C4-2B (cell line): ENCODE measurements around the gene PADI3.

Experiments used
- CTCF ChIP-seq: fragments of 450-650 bp; conservative IDR thresholded peaks from 2 replicates; pipeline ENCODE4 v1.5.1; 2017; ENCODE audit warnings: mild to moderate bottlenecking
- ZFX ChIP-seq: fragments of 450-650 bp; IDR thresholded peaks from 2 replicates; pipeline ENCODE4 v1.6.1; 2017

DNA sequence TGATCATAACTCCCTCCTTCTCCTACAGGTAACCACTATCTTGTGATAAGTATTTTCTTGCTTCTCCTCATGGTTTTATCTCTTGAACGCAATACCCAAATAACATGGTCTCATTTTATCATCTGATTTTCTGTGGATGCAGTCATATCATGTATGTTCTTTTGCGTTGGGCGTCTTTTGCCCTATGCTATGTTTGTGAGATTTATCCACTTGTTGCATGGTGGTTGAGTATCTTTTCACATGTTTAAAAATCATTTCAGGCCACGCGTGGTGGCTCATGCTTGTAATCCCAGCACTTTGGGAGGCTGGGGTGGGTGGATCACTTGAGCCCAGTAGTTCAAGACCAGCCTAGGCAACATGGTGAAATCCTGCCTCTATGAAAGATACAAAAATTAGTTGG, 15.6 kb downstream of the PADI3 start:
- TF ChIP-seq CTCF, result no peak
- no peak for TF ChIP-seq ZFX
